ENCODE data around the gene FHIT. TPM values are rescaled to one million over a fixed set of nuclear protein-coding genes. Genes with fewer than 3 reads are reported as not detected.

FHIT gene
- total RNA-seq, 4 donors from 2014 or later: 7.5 to 20.1 (median 13.5) TPM

DNA sequence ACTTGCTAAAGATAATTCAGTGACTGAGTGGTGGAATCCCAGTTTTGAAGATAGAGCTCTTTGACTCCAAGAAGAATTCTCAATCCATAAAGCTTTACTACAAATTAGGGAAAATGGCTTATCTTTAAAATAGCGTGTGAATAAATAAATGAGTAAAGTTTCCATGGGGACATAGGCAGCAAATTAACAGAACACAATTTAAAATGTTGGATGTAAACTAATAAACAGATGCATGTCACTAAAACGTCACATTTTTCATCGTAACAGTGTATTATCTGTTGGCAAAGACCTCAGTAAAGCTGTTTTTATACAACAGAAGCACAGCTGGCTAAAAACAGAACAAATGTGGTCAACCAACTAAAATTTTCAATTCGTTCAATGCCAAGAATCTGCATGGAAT lies 1287.6 kb downstream of the FHIT start:
- Histone ChIP-seq H3K27me3 (no peaks in the 10 kb centered on the region), H3K4me3 (no peak overlapping the region), H3K9me3 (no peaks in the 10 kb centered on the region), H3K27ac (no peak overlapping the region), H3K36me3 (no peaks in the 10 kb centered on the region), H3K4me1 (no peaks in the 10 kb centered on the region)
- 58 to 73% methylated on average over 4 of the region's 4 CpGs for WGBS, 2 donors (ENCODE audit: low coverage in 1 of 2)
- DNase-seq: no peak
- TF ChIP-seq EP300 (IDR thresholded peaks at IDR 0.05; ENCODE audit: low read depth): no peak
- TF ChIP-seq POLR2AphosphoS5 (IDR thresholded peaks at IDR 0.05): no peak
- no peak for TF ChIP-seq CTCF (IDR thresholded peaks at IDR 0.05)
- TF ChIP-seq POLR2A (IDR thresholded peaks at IDR 0.05): no peak
- in situ Hi-C loops (cut with MboI; ENCODE audit: low pct_ligation_motif_present in 1 of 4, low pct_unique_long_range_greater_than_20kb in 1 of 4, low sequenced_read_pairs in 3 of 4): no loop called here
- intact Hi-C loops (cut with DNase I; ENCODE audit: low total_unique reads): no loop called here

- intact Hi-C loops (cut with DNase I; ENCODE audit: low total_unique reads): no loop called here
- H3K27me3 ChIP-seq: no peaks in the 10 kb centered on the region
- TF ChIP-seq POLR2AphosphoS5 (IDR thresholded peaks at IDR 0.05): no peak
- TF ChIP-seq CTCF (IDR thresholded peaks at IDR 0.05): no peak
- no peak for TF ChIP-seq EP300 (IDR thresholded peaks at IDR 0.05; ENCODE audit: low read depth)
- no peak for TF ChIP-seq POLR2A (IDR thresholded peaks at IDR 0.05)
- H3K36me3 ChIP-seq: no peaks in the 10 kb centered on the region
- H3K27ac ChIP-seq: no peak overlapping the region
- H3K4me1 ChIP-seq: no peaks in the 10 kb centered on the region
- in situ Hi-C loops (cut with MboI; ENCODE audit: low pct_ligation_motif_present in 1 of 4, low pct_unique_long_range_greater_than_20kb in 1 of 4, low sequenced_read_pairs in 3 of 4): no loop called here
- no peaks in the 10 kb centered on the region for H3K9me3 ChIP-seq
- no peak overlapping the region for H3K4me3 ChIP-seq
- 61 to 63% methylated on average over 2 of the region's 2 CpGs for WGBS, 2 donors (ENCODE audit: low coverage in 1 of 2)
- no peak for DNase-seq
These were observed 1294.1 kb downstream of the FHIT start for GRCh38 chr3:59957150-59957549.

GRCh38 chr3:59953104-59953503 lies 1298.1 kb downstream of the FHIT start:
- DNase-seq: no peak
- in situ Hi-C loops (cut with MboI; ENCODE audit: low pct_ligation_motif_present in 1 of 4, low pct_unique_long_range_greater_than_20kb in 1 of 4, low sequenced_read_pairs in 3 of 4): no loop called here
- TF ChIP-seq CTCF (IDR thresholded peaks at IDR 0.05) (no peak), POLR2A (IDR thresholded peaks at IDR 0.05) (no peak), POLR2AphosphoS5 (IDR thresholded peaks at IDR 0.05) (no peak), EP300 (IDR thresholded peaks at IDR 0.05; ENCODE audit: low read depth) (no peak)
- Histone ChIP-seq H3K36me3 (no peaks in the 10 kb centered on the region), H3K9me3 (no peaks in the 10 kb centered on the region), H3K4me1 (no peaks in the 10 kb centered on the region), H3K4me3 (no peak overlapping the region), H3K27me3 (no peaks in the 10 kb centered on the region), H3K27ac (no peak overlapping the region)
- intact Hi-C loops (cut with DNase I; ENCODE audit: low total_unique reads): no loop called here
- WGBS, 2 donors (ENCODE audit: low coverage in 1 of 2): 86 to 100% methylated on average over 3 to 7 of the region's 7 CpGs

GRCh38 chr3:59949311-59949710 lies 1301.9 kb downstream of the FHIT start:
- Histone ChIP-seq H3K27ac (no peak overlapping the region), H3K9me3 (no peaks in the 10 kb centered on the region), H3K27me3 (no peaks in the 10 kb centered on the region), H3K36me3 (no peaks in the 10 kb centered on the region), H3K4me3 (no peak overlapping the region), H3K4me1 (no peaks in the 10 kb centered on the region)
- WGBS, 2 donors (ENCODE audit: low coverage in 1 of 2): 78% methylated on average over 5 of the region's 5 CpGs; no CpG with 5 or more reads in 1 of the 2 donors
- in situ Hi-C loops (cut with MboI; ENCODE audit: low pct_ligation_motif_present in 1 of 4, low pct_unique_long_range_greater_than_20kb in 1 of 4, low sequenced_read_pairs in 3 of 4) (no loop called here), intact Hi-C loops (cut with DNase I; ENCODE audit: low total_unique reads) (no loop called here)
- TF ChIP-seq POLR2AphosphoS5 (IDR thresholded peaks at IDR 0.05) (no peak), POLR2A (IDR thresholded peaks at IDR 0.05) (no peak)
- DNase-seq: no peak

GRCh38 chr3:59946401-59946800 lies 1304.9 kb downstream of the FHIT start:
- 53 to 80% methylated on average over 1 of the region's 1 CpG for WGBS, 2 donors (ENCODE audit: low coverage in 1 of 2)
- Histone ChIP-seq H3K4me1 (no peaks in the 10 kb centered on the region), H3K36me3 (no peaks in the 10 kb centered on the region), H3K4me3 (no peak overlapping the region), H3K27me3 (no peaks in the 10 kb centered on the region), H3K9me3 (no peaks in the 10 kb centered on the region), H3K27ac (no peak overlapping the region)
- in situ Hi-C loops (cut with MboI; ENCODE audit: low pct_ligation_motif_present in 1 of 4, low pct_unique_long_range_greater_than_20kb in 1 of 4, low sequenced_read_pairs in 3 of 4) (no loop called here), intact Hi-C loops (cut with DNase I; ENCODE audit: low total_unique reads) (no loop called here)
- no peak for DNase-seq
- TF ChIP-seq POLR2A (IDR thresholded peaks at IDR 0.05) (no peak), CTCF (IDR thresholded peaks at IDR 0.05) (no peak), EP300 (IDR thresholded peaks at IDR 0.05; ENCODE audit: low read depth) (no peak), POLR2AphosphoS5 (IDR thresholded peaks at IDR 0.05) (no peak)

All from transverse colon (tissue), 4 donors.